ENCODE data around the gene DISP3.

Gene DISP3

DNA sequence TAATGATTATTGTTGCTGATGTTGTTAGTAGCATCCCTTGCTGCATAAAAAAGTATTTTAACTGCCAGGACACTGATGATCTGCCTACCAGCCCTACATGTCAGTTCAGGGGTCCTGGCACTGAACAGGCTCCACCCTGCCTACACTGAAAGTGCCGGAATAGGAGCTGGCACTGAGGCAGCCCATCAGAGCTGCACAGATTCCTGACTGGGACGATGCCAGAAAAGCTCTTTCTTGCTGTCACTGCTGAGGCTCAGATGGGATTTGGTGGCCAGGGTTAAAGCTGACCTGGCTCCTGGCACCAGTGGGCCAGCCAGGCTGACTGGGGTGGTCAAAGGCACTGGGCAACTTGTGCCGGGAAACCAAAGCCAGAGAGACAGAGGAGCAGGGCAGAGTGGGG lies 6.2 kb upstream of the DISP3 start:
- Histone ChIP-seq H3F3A (ENCODE audit: insufficient read depth, low read length) (no peaks in the 10 kb centered on the region), H3K4me2 (ENCODE audit: low read length) (no peak overlapping the region), H3K4me1 (ENCODE audit: insufficient read depth, low read length, severe bottlenecking) (no peaks in the 10 kb centered on the region), H4K20me1 (ENCODE audit: insufficient read depth, low read length) (no peaks in the 10 kb centered on the region), H2AFZ (ENCODE audit: low read length) (no peak overlapping the region), H3K36me3 (ENCODE audit: insufficient read depth, low read length) (no peaks in the 10 kb centered on the region), H3K9me3 (ENCODE audit: low read length) (no peaks in the 10 kb centered on the region), H3K9me2 (ENCODE audit: low read depth, low read length) (no peaks in the 10 kb centered on the region), H3K9ac (ENCODE audit: low read length) (no peak overlapping the region), H3K27me3 (ENCODE audit: insufficient read depth, low read length) (no peaks in the 10 kb centered on the region), H3K27ac (ENCODE audit: low read depth, low read length, poor library complexity, severe bottlenecking) (no peak overlapping the region), H3K4me3 (ENCODE audit: low read depth, low read length, poor library complexity, severe bottlenecking) (no peak overlapping the region), H3K79me2 (ENCODE audit: insufficient read depth, low read length) (no peaks in the 10 kb centered on the region)
- TF ChIP-seq, protein P1, sequence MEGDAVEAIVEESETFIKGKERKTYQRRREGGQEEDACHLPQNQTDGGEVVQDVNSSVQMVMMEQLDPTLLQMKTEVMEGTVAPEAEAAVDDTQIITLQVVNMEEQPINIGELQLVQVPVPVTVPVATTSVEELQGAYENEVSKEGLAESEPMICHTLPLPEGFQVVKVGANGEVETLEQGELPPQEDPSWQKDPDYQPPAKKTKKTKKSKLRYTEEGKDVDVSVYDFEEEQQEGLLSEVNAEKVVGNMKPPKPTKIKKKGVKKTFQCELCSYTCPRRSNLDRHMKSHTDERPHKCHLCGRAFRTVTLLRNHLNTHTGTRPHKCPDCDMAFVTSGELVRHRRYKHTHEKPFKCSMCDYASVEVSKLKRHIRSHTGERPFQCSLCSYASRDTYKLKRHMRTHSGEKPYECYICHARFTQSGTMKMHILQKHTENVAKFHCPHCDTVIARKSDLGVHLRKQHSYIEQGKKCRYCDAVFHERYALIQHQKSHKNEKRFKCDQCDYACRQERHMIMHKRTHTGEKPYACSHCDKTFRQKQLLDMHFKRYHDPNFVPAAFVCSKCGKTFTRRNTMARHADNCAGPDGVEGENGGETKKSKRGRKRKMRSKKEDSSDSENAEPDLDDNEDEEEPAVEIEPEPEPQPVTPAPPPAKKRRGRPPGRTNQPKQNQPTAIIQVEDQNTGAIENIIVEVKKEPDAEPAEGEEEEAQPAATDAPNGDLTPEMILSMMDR (IDR thresholded peaks at IDR 0.05; ENCODE audit: low read length) = no peak
- TF ChIP-seq EZH2 (IDR thresholded peaks at IDR 0.05; ENCODE audit: borderline replicate concordance, low read length) = no peak

DNA sequence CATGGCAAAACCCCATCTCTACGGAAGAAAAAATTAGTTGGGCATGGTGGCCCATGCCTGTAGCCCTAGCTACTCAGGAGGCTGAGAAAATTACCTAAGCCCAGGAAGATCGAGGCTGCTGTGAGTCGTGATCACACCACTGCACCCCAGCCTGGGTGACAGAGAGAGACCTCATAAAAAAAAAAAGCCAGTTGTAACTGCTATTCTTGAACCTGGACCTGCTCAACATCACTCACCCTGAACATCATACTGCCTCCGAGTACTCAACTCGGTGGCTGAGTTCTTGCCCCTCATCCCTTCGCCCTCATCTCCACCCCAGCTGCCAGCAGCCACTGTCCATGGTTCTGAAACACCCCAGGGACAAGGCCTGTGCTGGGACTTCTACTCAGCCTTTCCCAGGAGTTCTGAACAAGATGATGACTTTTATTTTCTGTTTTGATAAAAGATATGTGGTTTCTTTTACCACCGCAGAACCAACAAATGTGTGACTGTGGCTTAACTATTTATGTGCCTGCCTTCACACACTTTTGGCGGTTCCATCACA lies 5.4 kb upstream of the DISP3 start:
- TF ChIP-seq, protein P1 (IDR thresholded peaks at IDR 0.05; ENCODE audit: low read length) = no peak
- TF ChIP-seq EZH2 (IDR thresholded peaks at IDR 0.05; ENCODE audit: borderline replicate concordance, low read length) = no peak
- Histone ChIP-seq H3K79me2 (ENCODE audit: insufficient read depth, low read length) (no peaks in the 10 kb centered on the region), H3F3A (ENCODE audit: insufficient read depth, low read length) (no peaks in the 10 kb centered on the region)

DNA sequence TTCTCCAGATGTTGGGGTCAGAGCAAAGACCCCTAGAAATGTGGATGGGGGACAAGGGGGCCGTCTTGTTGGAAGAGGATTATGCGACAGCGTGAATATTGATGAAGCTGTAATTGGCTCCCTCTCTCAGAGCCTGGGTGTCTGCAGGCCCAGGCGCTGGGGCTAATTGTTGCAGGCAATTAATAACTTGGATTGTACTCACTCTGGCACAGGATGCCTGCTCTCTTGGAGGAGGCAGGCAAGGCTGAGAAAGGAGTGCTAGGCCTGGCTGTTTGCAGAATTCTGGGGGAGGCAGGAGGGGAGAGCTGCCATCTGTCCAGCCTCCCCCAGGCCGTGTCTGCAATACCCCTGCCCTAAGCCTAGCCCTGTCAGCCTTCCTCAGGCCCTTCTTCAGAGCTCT lies 4.1 kb upstream of the DISP3 start:
- TF ChIP-seq, protein P1 (IDR thresholded peaks at IDR 0.05; ENCODE audit: low read length) = no peak
- TF ChIP-seq EZH2 (IDR thresholded peaks at IDR 0.05; ENCODE audit: borderline replicate concordance, low read length) = no peak
- Histone ChIP-seq H3K9me2 (ENCODE audit: low read depth, low read length) (no peaks in the 10 kb centered on the region), H3K27me3 (ENCODE audit: insufficient read depth, low read length) (no peaks in the 10 kb centered on the region), H3K9ac (ENCODE audit: low read length) (no peak overlapping the region), H2AFZ (ENCODE audit: low read length) (no peak overlapping the region), H3K4me3 (ENCODE audit: low read depth, low read length, poor library complexity, severe bottlenecking) (no peak overlapping the region), H3K9me3 (ENCODE audit: low read length) (no peaks in the 10 kb centered on the region), H3K4me1 (ENCODE audit: insufficient read depth, low read length, severe bottlenecking) (no peaks in the 10 kb centered on the region), H4K20me1 (ENCODE audit: insufficient read depth, low read length) (no peaks in the 10 kb centered on the region), H3K79me2 (ENCODE audit: insufficient read depth, low read length) (no peaks in the 10 kb centered on the region), H3K36me3 (ENCODE audit: insufficient read depth, low read length) (no peaks in the 10 kb centered on the region), H3K27ac (ENCODE audit: low read depth, low read length, poor library complexity, severe bottlenecking) (no peak overlapping the region), H3F3A (ENCODE audit: insufficient read depth, low read length) (no peaks in the 10 kb centered on the region), H3K4me2 (ENCODE audit: low read length) (no peak overlapping the region)

More for the DNA sequence above, 5.4 kb upstream of the DISP3 start:
- no peaks in the 10 kb centered on the region for H3K4me1 ChIP-seq (ENCODE audit: insufficient read depth, low read length, severe bottlenecking)
- H3K9me2 ChIP-seq (ENCODE audit: low read depth, low read length) = no peaks in the 10 kb centered on the region
- no peak overlapping the region for H3K27ac ChIP-seq (ENCODE audit: low read depth, low read length, poor library complexity, severe bottlenecking)
- H3K36me3 ChIP-seq (ENCODE audit: insufficient read depth, low read length) = no peaks in the 10 kb centered on the region
- H3K9me3 ChIP-seq (ENCODE audit: low read length) = no peaks in the 10 kb centered on the region
- no peak overlapping the region for H3K4me2 ChIP-seq (ENCODE audit: low read length)
- H3K4me3 ChIP-seq (ENCODE audit: low read depth, low read length, poor library complexity, severe bottlenecking) = no peak overlapping the region
- no peak overlapping the region for H3K9ac ChIP-seq (ENCODE audit: low read length)
- H4K20me1 ChIP-seq (ENCODE audit: insufficient read depth, low read length) = no peaks in the 10 kb centered on the region
- H3K27me3 ChIP-seq (ENCODE audit: insufficient read depth, low read length) = no peaks in the 10 kb centered on the region
- H2AFZ ChIP-seq (ENCODE audit: low read length) = no peak overlapping the region

All from OCI-LY1 (cell line).